HCT116 (cell line): ENCODE results near the gene CCSER1. TPM values are rescaled to one million over a fixed set of nuclear protein-coding genes. Genes with fewer than 3 reads are reported as not detected.
"Not testable (repeated sequence)": the region's sequence is repeated elsewhere in the genome, so short reads cannot be mapped to it uniquely, and the experiment has no call there.

Source experiments
- ATAC-seq: fragments of 200-7000 bp; cut with Tn5 transposase; 2 replicates; pipeline ENCODE4 v1.9.1; 2020; ENCODE audit warnings: mild to moderate bottlenecking, moderate library complexity
- BruUV-seq: library from RNA; stranded (reverse); fragments of 400-500 nt; replicated peaks from 2 replicates; lab custom pipeline; 2021; lab: Mats Ljungman, UMichigan
- CTCF ChIA-PET: fragments of 300-600 bp; sonication (Branson Sonifier 250); formaldehyde crosslinking; loops from one replicate; lab custom pipeline; 2021; ENCODE audit warnings: antibody characterized with exemption; lab: Charles Lee
- POLR2A ChIA-PET: fragments of 300-600, 350-600 bp; sonication (Branson Sonifier 250); formaldehyde crosslinking; loops from one replicate; lab custom pipeline; 2021; ENCODE audit warnings: antibody characterized with exemption; lab: Charles Lee
- RAD21 ChIA-PET, 2 experiments: fragments of 300-600 bp; sonication (Branson Sonifier 250); formaldehyde crosslinking; loops; one replicate each; lab custom pipeline; 2023; ENCODE audit warnings: low total read pairs in 2 of 2; ENCODE audit not compliant: uncharacterized antibody in 2 of 2, unreplicated experiment in 2 of 2, low non-redundant PET in 1 of 2; lab: Charles Lee
- DNase-seq: peaks from one replicate; pipeline ENCODE4 v3.0.0-alpha.2; 2010; ENCODE audit warnings: low read depth, low spot score
- H2AFZ ChIP-seq: fragments of 200-600 bp; shearing (Covaris generic), sonication (generic); 2 replicates; pipeline ENCODE4 v1.6.1; 2017; ENCODE audit warnings: low read depth, mixed run types, mixed read lengths, antibody characterized with exemption, low read length; ENCODE audit not compliant: poor library complexity, severe bottlenecking
- H3K27ac ChIP-seq: 2 replicates; pipeline ENCODE4 v1.5.1; 2012; ENCODE audit warnings: low read depth, low read length
- H3K27me3 ChIP-seq: fragments of 200-600 bp; sonication (generic); 2 replicates; pipeline ENCODE4 v1.6.1; 2016; ENCODE audit warnings: mixed run types, low read length, mixed read lengths; ENCODE audit not compliant: insufficient read depth
- H3K36me3 ChIP-seq, 2 experiments: fragments of 200-500 bp in 1 of 2; fragments of 200-600 bp in 1 of 2; sonication (Bioruptor generic) in 1 of 2; sonication (generic) in 1 of 2; 2 replicates each; pipeline versions ENCODE4 v1.5.1 to v1.6.1; 2014 to 2016; ENCODE audit warnings: low read length in 2 of 2, inconsistent platforms in 1 of 2, mixed read lengths in 1 of 2, mixed run types in 1 of 2; ENCODE audit not compliant: insufficient read depth in 2 of 2, control insufficient read depth in 1 of 2
- H3K4me1 ChIP-seq, 2 experiments: fragments of 200-600 bp in 1 of 2; sonication (generic) in 1 of 2; 2 replicates each; pipeline versions ENCODE4 v1.5.1 to v1.6.1; 2012 to 2017; ENCODE audit warnings: low read length in 2 of 2, inconsistent platforms in 1 of 2, mild to moderate bottlenecking in 1 of 2, mixed read lengths in 1 of 2, mixed run types in 1 of 2, moderate library complexity in 1 of 2; ENCODE audit not compliant: insufficient read depth in 2 of 2, control insufficient read depth in 1 of 2
- H3K4me2 ChIP-seq: fragments of 200-600 bp; sonication (generic); 2 replicates; pipeline ENCODE4 v1.6.1; 2017; ENCODE audit warnings: mixed run types, low read length, mixed read lengths
- H3K4me3 ChIP-seq, 2 experiments: fragments of 200-600 bp in 1 of 2; sonication (generic) in 1 of 2; replicated peaks in 1 of 2; 2 replicates each; pipeline ENCODE4 v1.5.1; 2011 to 2016; ENCODE audit warnings: low read length in 2 of 2, control low read depth in 1 of 2, low read depth in 1 of 2, mild to moderate bottlenecking in 1 of 2, mixed read lengths in 1 of 2, mixed run types in 1 of 2
- H3K79me2 ChIP-seq: fragments of 200-600 bp; sonication (generic); 2 replicates; pipeline ENCODE4 v1.6.1; 2017; ENCODE audit warnings: mild to moderate bottlenecking, mixed run types, low read length, moderate library complexity, mixed read lengths; ENCODE audit not compliant: insufficient read depth
- H3K9ac ChIP-seq: fragments of 200-600 bp; sonication (generic); 2 replicates; pipeline ENCODE4 v1.6.1; 2016; ENCODE audit warnings: low read length, mixed read lengths
- H3K9me2 ChIP-seq: fragments of 200-600 bp; sonication (generic), shearing (Covaris generic); 2 replicates; pipeline ENCODE4 v1.6.1; 2017; ENCODE audit warnings: mixed run types, mild to moderate bottlenecking, moderate library complexity; ENCODE audit not compliant: insufficient read depth
- H3K9me3 ChIP-seq, 2 experiments: fragments of 200-500 bp in 1 of 2; fragments of 200-600 bp in 1 of 2; sonication (Bioruptor generic) in 1 of 2; sonication (generic) in 1 of 2; 2 replicates each; pipeline ENCODE4 v1.6.1; 2014 to 2017; ENCODE audit warnings: low read length in 2 of 2, mixed read lengths in 2 of 2, inconsistent platforms in 1 of 2, low read depth in 1 of 2, mild to moderate bottlenecking in 1 of 2, mixed run types in 1 of 2, moderate library complexity in 1 of 2; ENCODE audit not compliant: control insufficient read depth in 1 of 2, insufficient read depth in 1 of 2
- H4K20me1 ChIP-seq: fragments of 200-600 bp; sonication (generic), shearing (Covaris generic); 2 replicates; pipeline ENCODE4 v1.6.1; 2017; ENCODE audit warnings: mixed run types, mild to moderate bottlenecking, moderate library complexity; ENCODE audit not compliant: insufficient read depth
- intact Hi-C: fragments of 100-400 bp; cut with micrococcal nuclease; formaldehyde crosslinking; loops from 2 replicates; pipeline ENCODE4 v1.10.0; 2022
- total RNA-seq: library from RNA; stranded (reverse); gene quantifications from one replicate; pipeline ENCODE4 v1.2.1, GENCODE V29; 2021; ENCODE audit not compliant: unreplicated experiment

The CCSER1 gene
- total RNA-seq, 1 experiment from 2014 or later = 6.7 TPM

DNA sequence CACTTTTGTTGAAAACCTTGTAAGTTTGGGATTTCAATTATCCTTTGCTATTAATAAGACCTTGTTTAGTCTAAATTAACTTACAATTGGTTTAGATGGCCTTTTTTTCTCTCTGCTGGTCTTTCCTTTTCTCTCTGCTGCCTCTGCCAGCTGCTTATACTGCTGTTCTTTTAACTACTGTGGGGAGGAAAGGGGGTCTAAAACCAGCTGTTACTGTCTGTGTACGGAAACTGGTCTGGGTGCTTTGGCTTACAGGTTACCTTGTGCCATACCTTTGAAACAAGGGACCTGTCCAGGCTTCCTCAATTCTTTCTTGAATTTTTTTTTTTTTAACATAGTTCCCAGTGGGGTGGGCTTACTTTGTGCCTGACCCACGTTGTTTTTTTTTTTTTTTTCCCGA, 1230.8 kb downstream of the CCSER1 start:
- CTCF ChIA-PET, H3K9me2 ChIP-seq, H2AFZ ChIP-seq, POLR2A ChIA-PET, H3K4me2 ChIP-seq, H3K4me1 ChIP-seq, H3K27me3 ChIP-seq, H4K20me1 ChIP-seq, RAD21 ChIA-PET, H3K9ac ChIP-seq, BruUV-seq, H3K79me2 ChIP-seq, H3K27ac ChIP-seq, intact Hi-C loops, H3K36me3 ChIP-seq, ATAC-seq, H3K9me3 ChIP-seq, DNase-seq, H3K4me3 ChIP-seq: not testable (repeated sequence)

- H3K27ac ChIP-seq, CTCF ChIA-PET, H3K9me3 ChIP-seq, H3K4me2 ChIP-seq, H3K4me1 ChIP-seq, DNase-seq, H3K27me3 ChIP-seq, H3K36me3 ChIP-seq, H3K79me2 ChIP-seq, H3K9ac ChIP-seq, BruUV-seq, H2AFZ ChIP-seq, POLR2A ChIA-PET, intact Hi-C loops, ATAC-seq, RAD21 ChIA-PET, H4K20me1 ChIP-seq, H3K9me2 ChIP-seq, H3K4me3 ChIP-seq: not testable (repeated sequence)
Measured at GRCh38 chr4:91358621-91359020, 1231.4 kb downstream of the CCSER1 start.
